Hepatocyte (in vitro differentiated cells): ENCODE results near the gene ZNF687.

Experiments
- EZH2 ChIP-seq: fragments of 200-600 bp; sonication (generic); IDR thresholded peaks from 2 replicates; pipeline ENCODE4 v1.6.1; 2016; ENCODE audit warnings: antibody characterized with exemption, mild to moderate bottlenecking, borderline replicate concordance
- EZH2phosphoT487 ChIP-seq: fragments of 200-600 bp; sonication (generic); IDR thresholded peaks from one replicate; pipeline ENCODE4 v1.6.1; 2018; ENCODE audit warnings: antibody characterized with exemption, mild to moderate bottlenecking, low read depth, moderate library complexity; ENCODE audit not compliant: unreplicated experiment, severe bottlenecking
- TF ChIP-seq, protein P1 (sequence below): fragments of 200-600 bp; sonication (generic); IDR thresholded peaks from 2 replicates; pipeline ENCODE4 v1.5.1; 2016; ENCODE audit warnings: antibody characterized with exemption, mild to moderate bottlenecking; ENCODE audit not compliant: poor library complexity

DNA sequence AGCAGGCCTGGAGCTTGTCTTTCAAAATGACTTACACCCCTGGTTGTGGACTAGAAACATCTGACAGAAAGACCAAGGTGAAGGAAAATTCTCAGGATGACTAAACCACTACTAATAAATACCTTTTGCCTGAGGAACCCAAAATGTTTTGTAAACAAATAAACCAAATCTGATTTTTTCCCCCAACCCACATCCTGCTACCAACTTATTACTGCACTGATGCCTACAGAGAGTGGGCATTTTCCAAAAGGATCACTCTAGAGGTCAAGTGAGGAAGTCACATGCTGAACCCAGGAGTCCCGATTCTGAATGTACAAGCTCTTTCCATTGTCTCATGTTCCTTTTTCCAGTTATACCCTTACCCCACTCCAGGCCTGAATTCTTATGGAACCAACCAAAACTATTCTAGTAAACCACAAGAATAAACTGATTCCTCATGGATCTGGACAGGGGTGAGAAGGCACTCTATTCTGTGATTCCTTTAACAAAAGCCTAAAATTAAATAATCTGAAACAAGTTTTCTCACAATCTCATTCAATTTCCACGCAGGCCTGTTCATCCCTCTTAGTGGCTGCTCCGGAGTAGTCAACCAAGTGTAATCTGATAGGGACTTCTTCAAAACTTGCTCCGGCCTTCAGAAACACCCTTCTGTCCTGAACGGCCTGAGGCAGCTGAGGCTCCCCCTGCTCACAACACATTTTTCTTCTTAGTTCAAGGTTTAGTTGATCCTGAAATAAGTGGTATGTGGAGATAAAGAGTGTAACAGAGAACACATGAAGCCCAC is 43.7 kb downstream of the ZNF687 start:
- TF ChIP-seq, protein P1, sequence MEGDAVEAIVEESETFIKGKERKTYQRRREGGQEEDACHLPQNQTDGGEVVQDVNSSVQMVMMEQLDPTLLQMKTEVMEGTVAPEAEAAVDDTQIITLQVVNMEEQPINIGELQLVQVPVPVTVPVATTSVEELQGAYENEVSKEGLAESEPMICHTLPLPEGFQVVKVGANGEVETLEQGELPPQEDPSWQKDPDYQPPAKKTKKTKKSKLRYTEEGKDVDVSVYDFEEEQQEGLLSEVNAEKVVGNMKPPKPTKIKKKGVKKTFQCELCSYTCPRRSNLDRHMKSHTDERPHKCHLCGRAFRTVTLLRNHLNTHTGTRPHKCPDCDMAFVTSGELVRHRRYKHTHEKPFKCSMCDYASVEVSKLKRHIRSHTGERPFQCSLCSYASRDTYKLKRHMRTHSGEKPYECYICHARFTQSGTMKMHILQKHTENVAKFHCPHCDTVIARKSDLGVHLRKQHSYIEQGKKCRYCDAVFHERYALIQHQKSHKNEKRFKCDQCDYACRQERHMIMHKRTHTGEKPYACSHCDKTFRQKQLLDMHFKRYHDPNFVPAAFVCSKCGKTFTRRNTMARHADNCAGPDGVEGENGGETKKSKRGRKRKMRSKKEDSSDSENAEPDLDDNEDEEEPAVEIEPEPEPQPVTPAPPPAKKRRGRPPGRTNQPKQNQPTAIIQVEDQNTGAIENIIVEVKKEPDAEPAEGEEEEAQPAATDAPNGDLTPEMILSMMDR = no peak
- no peak for TF ChIP-seq EZH2
- no peak for TF ChIP-seq EZH2phosphoT487
